K562 (cell line): Measurements from ENCODE around the gene ISM1. TPM values are rescaled to one million over a fixed set of nuclear protein-coding genes. Genes with fewer than 3 reads are reported as not detected.

Experiments used
- ATAC-seq: fragments of 200-7000 bp; cut with Tn5 transposase; 3 replicates; pipeline ENCODE4 v1.9.1; 2020; ENCODE audit warnings: moderate library complexity
- BruUV-seq: library from RNA; stranded (reverse); fragments of 400-500 nt; replicated peaks from 2 replicates; lab custom pipeline; 2021; lab: Mats Ljungman, UMichigan
- CTCF ChIA-PET: fragments of 300-600 bp; formaldehyde crosslinking; extraction: SDS; loops from one replicate; lab custom pipeline; 2021; ENCODE audit warnings: low intra/inter-chr PET ratio; lab: Yijun Ruan, JAX
- POLR2A ChIA-PET: fragments of 300-600, 350-650 bp; sonication (Branson Sonifier 250); formaldehyde crosslinking; extraction: SDS; loops from one replicate; lab custom pipeline; 2021; ENCODE audit warnings: antibody characterized with exemption, inconsistent platforms; lab: Yijun Ruan, JAX
- DNase-seq, 4 experiments: peaks; one replicate each; pipeline versions ENCODE4 v3.0.0 to v3.0.0-alpha.2; 2011 to 2018; ENCODE audit warnings: low spot score in 3 of 4, mixed read lengths in 3 of 4; ENCODE audit errors: extremely low read depth in 1 of 4
- FAIRE-seq: peaks from 2 replicates; lab custom pipeline; 2011; peaks lifted over from hg19 to GRCh38; lab: Jason Lieb, UNC
- H2AFZ ChIP-seq: 2 replicates; pipeline ENCODE4 v1.6.0; 2011; ENCODE audit warnings: low read depth, low read length, control low read depth, inconsistent platforms
- H3K27ac ChIP-seq: fragments of 200-600 bp; 3 replicates; pipeline ENCODE4 v1.8.0; 2011; ENCODE audit warnings: low read depth, mild to moderate bottlenecking, control low read depth, inconsistent platforms, low read length, moderate library complexity, mixed read lengths; ENCODE audit errors: extremely low read depth
- H3K27me3 ChIP-seq, 2 experiments: fragments of 300-600 bp in 1 of 2; 2 replicates in 1 of 2; 3 replicates in 1 of 2; pipeline versions ENCODE4 v1.6.0 to v1.8.0; 2011; ENCODE audit warnings: inconsistent platforms in 2 of 2, low read length in 2 of 2, mild to moderate bottlenecking in 1 of 2, mixed read lengths in 1 of 2, moderate library complexity in 1 of 2; ENCODE audit not compliant: control insufficient read depth in 2 of 2, insufficient read depth in 2 of 2
- H3K36me3 ChIP-seq: fragments of 300-600 bp; 3 replicates; pipeline ENCODE4 v1.8.0; 2011; ENCODE audit warnings: mild to moderate bottlenecking, low read length, inconsistent platforms; ENCODE audit not compliant: control insufficient read depth, insufficient read depth
- H3K4me1 ChIP-seq, 2 experiments: fragments of 200-600 bp in 1 of 2; replicated peaks in 1 of 2; 2 replicates in 1 of 2; 3 replicates in 1 of 2; pipeline versions ENCODE4 v1.5.1 to v1.8.0; 2011; ENCODE audit warnings: inconsistent platforms in 2 of 2, low read length in 2 of 2, mild to moderate bottlenecking in 1 of 2, mixed read lengths in 1 of 2, moderate library complexity in 1 of 2; ENCODE audit not compliant: control insufficient read depth in 2 of 2, insufficient read depth in 2 of 2
- H3K4me2 ChIP-seq: 2 replicates; pipeline ENCODE4 v1.6.1; 2011; ENCODE audit warnings: low read length, control low read depth, inconsistent platforms, mixed read lengths; ENCODE audit not compliant: insufficient read depth
- H3K4me3 ChIP-seq: fragments of 200-600 bp; sonication (generic), shearing (Covaris generic); 2 replicates; pipeline ENCODE4 v1.5.1; 2016; ENCODE audit warnings: control low read depth, inconsistent platforms
- H3K79me2 ChIP-seq: fragments of 200-600 bp; 3 replicates; pipeline ENCODE4 v1.8.0; 2011; ENCODE audit warnings: low read length, inconsistent platforms; ENCODE audit not compliant: control insufficient read depth, insufficient read depth
- H3K9ac ChIP-seq, 2 experiments: 2 replicates each; pipeline versions ENCODE4 v1.6.0 to v1.6.1; 2011; ENCODE audit warnings: low read depth in 2 of 2, low read length in 2 of 2, control low read depth in 1 of 2, inconsistent platforms in 1 of 2, mild to moderate bottlenecking in 1 of 2, mixed read lengths in 1 of 2; ENCODE audit not compliant: insufficient read depth in 1 of 2
- H3K9me1 ChIP-seq: one replicate; pipeline ENCODE4 v1.6.0; 2011; ENCODE audit warnings: inconsistent platforms, mild to moderate bottlenecking, low read length, moderate library complexity; ENCODE audit not compliant: control insufficient read depth, insufficient read depth
- H3K9me3 ChIP-seq: replicated peaks from 2 replicates; pipeline ENCODE4 v1.5.1; 2011; ENCODE audit warnings: low read depth, low read length, inconsistent platforms; ENCODE audit not compliant: control insufficient read depth, insufficient read depth
- H4K20me1 ChIP-seq: replicated peaks from 2 replicates; pipeline ENCODE4 v1.6.1; 2011; ENCODE audit warnings: low read length, inconsistent platforms, mixed read lengths; ENCODE audit not compliant: control insufficient read depth, insufficient read depth
- FOXK2 ChIP-seq, 2 experiments: fragments of 450-650 bp; IDR thresholded peaks in 1 of 2; conservative IDR thresholded peaks in 1 of 2; 2 replicates each; pipeline ENCODE4 v1.6.1; 2016; ENCODE audit warnings: low read depth in 2 of 2, mild to moderate bottlenecking in 1 of 2
- HMGN3 ChIP-seq: IDR thresholded peaks from 2 replicates; pipeline ENCODE4 v1.6.1; 2011; ENCODE audit warnings: borderline replicate concordance, low read depth, mild to moderate bottlenecking, mixed read lengths, low read length; ENCODE audit not compliant: insufficient read length; ENCODE audit errors: extremely low read depth
- NFIC ChIP-seq: fragments of 450-650 bp; IDR thresholded peaks from 2 replicates; pipeline ENCODE4 v1.6.1; 2017; ENCODE audit warnings: mild to moderate bottlenecking, inconsistent platforms
- PTRF ChIP-seq: fragments of 450-650 bp; IDR thresholded peaks from 2 replicates; pipeline ENCODE4 v1.6.1; 2016; ENCODE audit warnings: mild to moderate bottlenecking, missing genetic modification characterization, missing compliant biosample characterization
- ZBTB8A ChIP-seq: fragments of 450-650 bp; IDR thresholded peaks from 2 replicates; pipeline ENCODE4 v1.6.1; 2018; ENCODE audit warnings: mild to moderate bottlenecking, moderate library complexity; ENCODE audit not compliant: partially characterized antibody
- ZFP1 ChIP-seq: fragments of 450-650 bp; formaldehyde crosslinking; IDR thresholded peaks from 2 replicates; pipeline ENCODE4 v1.4.0; 2020; ENCODE audit warnings: mild to moderate bottlenecking, mixed read lengths
- ZNF316 ChIP-seq: fragments of 450-650 bp; IDR thresholded peaks from 2 replicates; pipeline ENCODE4 v1.6.1; 2016
- WGBS: fragments of 100-300 bp; shearing (Covaris generic); methylation state at CpG from one replicate; pipeline ENCODE4 v1.1.6; 2016; ENCODE audit warnings: low coverage, mixed read lengths; ENCODE audit not compliant: insufficient coverage; ENCODE audit errors: missing lambda C conversion rate; 5-methylcytosine and 5-hydroxymethylcytosine counted together
- in situ Hi-C: fragments of 300-500 bp; cut with MboI; formaldehyde crosslinking; loops from 4 replicates; pipeline ENCODE4 v1.15.0; 2018; ENCODE audit warnings: inconsistent platforms, mixed read lengths
- intact Hi-C: fragments of 100-400 bp; cut with micrococcal nuclease; formaldehyde crosslinking; loops from 2 replicates; pipeline ENCODE4 v1.14.2; 2022
- polyA plus RNA-seq, 8 experiments: library from polyadenylated mRNA; depleted of rRNA in 4 of 8; stranded (reverse) in 5 of 8; unstranded in 3 of 8; fragments of >200 nt; fragmentation: Nextera tagmentation in 2 of 8; fragmentation: Illumina TruSeq in 1 of 8; extraction: Ambion mirVana in 2 of 8; extraction: Trizol in 1 of 8; gene quantifications; 2 replicates each; pipeline versions ENCODE4 v1.2.1 to v1.2.3, GENCODE V29; 2011 to 2014; ENCODE audit warnings: inconsistent platforms in 1 of 8, missing spikeins in 1 of 8
- total RNA-seq, 7 experiments: library from RNA; depleted of rRNA in 6 of 7; stranded (reverse); fragments of >200 nt in 6 of 7; fragmentation: Illumina TruSeq in 2 of 7; extraction: Trizol in 2 of 7; gene quantifications; 2 replicates each; pipeline versions ENCODE4 v1.2.1 to v1.2.3, GENCODE V29; 2011 to 2021; ENCODE audit warnings: low replicate concordance in 1 of 7
- TF ChIP-seq, protein P1 (sequence below): fragments of 450-650 bp; conservative IDR thresholded peaks from 2 replicates; pipeline ENCODE4 v1.6.1; 2016; ENCODE audit warnings: missing genetic modification characterization, low read depth, mild to moderate bottlenecking, missing compliant biosample characterization, moderate library complexity

Gene ISM1
- total and polyA plus RNA-seq, 9 of the 15 experiments (the other 6 are each of a cell fraction or from before 2014, with no cell fraction given) = not detected

DNA sequence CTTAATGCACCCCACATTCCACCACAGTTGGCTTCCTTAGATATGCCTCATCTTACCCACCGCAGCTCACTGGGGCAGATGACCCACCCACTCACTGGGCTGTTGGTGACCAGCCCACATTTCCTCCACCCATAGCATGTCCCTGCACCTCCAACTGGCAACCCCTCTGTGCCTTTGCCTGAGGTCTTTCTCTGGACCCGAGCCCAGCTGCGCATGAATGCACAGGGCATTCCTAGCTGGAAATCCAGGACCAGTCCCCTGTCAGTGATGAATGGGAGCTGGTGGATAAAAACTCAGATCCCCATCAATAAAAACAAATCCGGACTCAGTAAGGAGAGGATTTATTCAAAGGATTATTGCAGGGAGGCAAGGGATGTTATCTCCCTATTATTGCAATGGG, 75.0 kb downstream of the ISM1 start (continued):
- TF ChIP-seq NFIC (no peak), FOXK2 (conservative IDR thresholded peaks at IDR 0.05 in 1 of 2, IDR thresholded peaks at IDR 0.05 in 1 of 2; ENCODE audit: low read depth in 2 of 2) (no peak), PTRF (no peak)

DNA sequence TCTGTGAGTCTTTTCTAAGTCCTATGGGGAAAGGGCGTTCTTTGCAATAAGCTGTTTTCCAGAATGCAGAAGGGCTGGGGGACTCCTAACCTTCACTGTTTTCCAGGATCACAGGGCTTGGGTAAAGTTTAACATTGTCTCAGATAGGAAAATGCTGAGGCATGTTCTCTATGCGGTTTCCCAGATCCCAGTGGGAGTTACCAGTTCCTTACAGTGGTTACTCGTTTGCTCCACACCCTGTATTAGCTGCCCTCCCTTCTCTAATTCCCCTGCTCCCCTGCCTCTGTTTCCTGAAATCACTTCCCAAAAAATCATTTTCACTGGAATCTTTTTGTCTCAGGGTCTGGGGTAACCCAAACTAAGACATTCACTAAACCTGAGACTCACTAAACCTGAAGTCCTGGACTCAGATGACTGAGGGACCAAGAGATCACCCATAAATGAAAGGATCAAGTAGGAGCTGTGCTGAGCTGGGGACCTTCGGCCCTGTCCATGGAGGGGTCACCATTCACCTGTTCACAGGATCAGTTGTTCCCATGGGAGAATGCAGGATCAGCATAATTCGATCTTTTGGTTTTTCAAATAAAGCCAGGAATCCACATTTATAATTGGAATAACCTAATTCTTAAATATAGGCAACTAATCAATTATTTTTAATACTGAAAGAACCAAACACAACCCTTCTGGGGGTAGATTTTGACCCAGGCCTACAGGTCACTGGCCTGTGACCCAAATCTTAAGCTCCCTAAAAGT, 76.2 kb downstream of the ISM1 start:
- in situ Hi-C loops = no loop called here
- BruUV-seq = no TSS peak

More for the DNA sequence above, 76.2 kb downstream of the ISM1 start:
- intact Hi-C loops = no loop called here
- no peaks in the 10 kb centered on the region for H3K36me3 ChIP-seq
- H4K20me1 ChIP-seq = no peaks in the 10 kb centered on the region
- DNase-seq = no peak
- no peak overlapping the region for H2AFZ ChIP-seq
- TF ChIP-seq, protein P1, sequence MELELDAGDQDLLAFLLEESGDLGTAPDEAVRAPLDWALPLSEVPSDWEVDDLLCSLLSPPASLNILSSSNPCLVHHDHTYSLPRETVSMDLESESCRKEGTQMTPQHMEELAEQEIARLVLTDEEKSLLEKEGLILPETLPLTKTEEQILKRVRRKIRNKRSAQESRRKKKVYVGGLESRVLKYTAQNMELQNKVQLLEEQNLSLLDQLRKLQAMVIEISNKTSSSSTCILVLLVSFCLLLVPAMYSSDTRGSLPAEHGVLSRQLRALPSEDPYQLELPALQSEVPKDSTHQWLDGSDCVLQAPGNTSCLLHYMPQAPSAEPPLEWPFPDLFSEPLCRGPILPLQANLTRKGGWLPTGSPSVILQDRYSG (tag) = no peak
- TF ChIP-seq ZFP1 (CRISPR knock-in tag) (no peak), ZNF316 (0 out of 2 replicates have a peak, but pooled peaks have one; percentile 3), HMGN3 (no peak), ZBTB8A (no peak)
- WGBS = 0% methylated on average over 4 of the region's 5 CpGs
- ATAC-seq = no peak
- H3K9me3 ChIP-seq = no peaks in the 10 kb centered on the region
- H3K9me1 ChIP-seq = no peaks in the 10 kb centered on the region
- H3K4me3 ChIP-seq = no peak overlapping the region
- H3K79me2 ChIP-seq = no peaks in the 10 kb centered on the region
- no peak overlapping the region for H3K9ac ChIP-seq
- no peak for FAIRE-seq
- POLR2A ChIA-PET = no interaction called here
- no peak overlapping the region for H3K27ac ChIP-seq
- peaks cover 0 to 7% of the 10 kb centered on the region in 2 experiments; a peak in 2 of 5 replicates for H3K4me1 ChIP-seq
- CTCF ChIA-PET = no interaction called here
- H3K4me2 ChIP-seq = no peak overlapping the region
- peaks cover 0 to 9% of the 10 kb centered on the region in 2 experiments; a peak in 2 of 5 replicates for H3K27me3 ChIP-seq
